ENCODE results near the gene SPEM1. TPM values are rescaled to one million over a fixed set of nuclear protein-coding genes. Genes with fewer than 3 reads are reported as not detected.

SPEM1 gene
- total RNA-seq, 4 donors from 2014 or later: not detected

- Histone ChIP-seq H3K4me3 (no peak overlapping the region), H3K27ac (no peak overlapping the region), H3K9me3 (no peaks in the 10 kb centered on the region), H3K4me1 (no peaks in the 10 kb centered on the region), H3K27me3 (no peaks in the 10 kb centered on the region), H3K36me3 (no peaks in the 10 kb centered on the region)
- TF ChIP-seq POLR2A (IDR thresholded peaks at IDR 0.05): no peak
- intact Hi-C loops (cut with DNase I; ENCODE audit: low total_unique reads): no loop called here
- no peak for DNase-seq
Observed at GRCh38 chr17:7413346-7413985, 6.7 kb upstream of the SPEM1 start.

GRCh38 chr17:7414837-7415236 lies 5.3 kb upstream of the SPEM1 start:
- DNase-seq: no peak
- intact Hi-C loops (cut with DNase I; ENCODE audit: low total_unique reads): no loop called here
- no peaks in the 10 kb centered on the region for H3K27me3 ChIP-seq

GRCh38 chr17:7415784-7416183 lies 4.3 kb upstream of the SPEM1 start:
- Histone ChIP-seq H3K9me3 (no peaks in the 10 kb centered on the region), H3K4me3 (no peak overlapping the region), H3K27ac (no peak overlapping the region), H3K36me3 (no peaks in the 10 kb centered on the region), H3K4me1 (no peaks in the 10 kb centered on the region), H3K27me3 (no peaks in the 10 kb centered on the region)
- intact Hi-C loops (cut with DNase I; ENCODE audit: low total_unique reads): no loop called here
- TF ChIP-seq CTCF (IDR thresholded peaks at IDR 0.05): no peak
- TF ChIP-seq POLR2A (IDR thresholded peaks at IDR 0.05): no peak
- DNase-seq: no peak

More at GRCh38 chr17:7414837-7415236, 5.3 kb upstream of the SPEM1 start:
- TF ChIP-seq CTCF (IDR thresholded peaks at IDR 0.05): no peak
- no peaks in the 10 kb centered on the region for H3K4me1 ChIP-seq
- no peaks in the 10 kb centered on the region for H3K9me3 ChIP-seq
- H3K27ac ChIP-seq: no peak overlapping the region
- no peaks in the 10 kb centered on the region for H3K36me3 ChIP-seq
- no peak overlapping the region for H3K4me3 ChIP-seq

- no peak for DNase-seq
- Histone ChIP-seq H3K36me3 (no peaks in the 10 kb centered on the region), H3K27me3 (no peaks in the 10 kb centered on the region), H3K4me3 (no peak overlapping the region), H3K4me1 (no peaks in the 10 kb centered on the region), H3K27ac (no peak overlapping the region), H3K9me3 (no peaks in the 10 kb centered on the region)
- TF ChIP-seq POLR2A (IDR thresholded peaks at IDR 0.05) (no peak), CTCF (IDR thresholded peaks at IDR 0.05) (no peak)
- intact Hi-C loops (cut with DNase I; ENCODE audit: low total_unique reads): no loop called here
Observed at GRCh38 chr17:7416323-7416722, 3.8 kb upstream of the SPEM1 start.

- TF ChIP-seq POLR2A (IDR thresholded peaks at IDR 0.05): no peak
- TF ChIP-seq CTCF (IDR thresholded peaks at IDR 0.05): no peak
- H3K4me3 ChIP-seq: no peak overlapping the region
- H3K36me3 ChIP-seq: no peaks in the 10 kb centered on the region
- DNase-seq: no peak
- intact Hi-C loops (cut with DNase I; ENCODE audit: low total_unique reads): no loop called here
- no peaks in the 10 kb centered on the region for H3K9me3 ChIP-seq
- H3K27me3 ChIP-seq: no peaks in the 10 kb centered on the region
- no peak overlapping the region for H3K27ac ChIP-seq
- H3K4me1 ChIP-seq: no peaks in the 10 kb centered on the region
Observed at GRCh38 chr17:7417056-7417655, 3.0 kb upstream of the SPEM1 start.
